Dermis blood vessel endothelial cell (primary cell): ENCODE data around the gene ZNF333. TPM values are rescaled to one million over a fixed set of nuclear protein-coding genes. Genes with fewer than 3 reads are reported as not detected.
"Not testable (repeated sequence)": the region's sequence is repeated elsewhere in the genome, so short reads cannot be mapped to it uniquely, and the experiment has no call there.

ENCODE experiments used
- DNase-seq: peaks from one replicate; pipeline ENCODE4 v3.0.0; 2010
- total RNA-seq: library from RNA; depleted of rRNA; stranded (reverse); fragments of >200 nt; gene quantifications from 2 replicates; pipeline ENCODE4 v1.2.3, GENCODE V29; 2014

ZNF333 gene
- total RNA-seq, 1 donor from 2014 or later, result 16.2 TPM

DNA sequence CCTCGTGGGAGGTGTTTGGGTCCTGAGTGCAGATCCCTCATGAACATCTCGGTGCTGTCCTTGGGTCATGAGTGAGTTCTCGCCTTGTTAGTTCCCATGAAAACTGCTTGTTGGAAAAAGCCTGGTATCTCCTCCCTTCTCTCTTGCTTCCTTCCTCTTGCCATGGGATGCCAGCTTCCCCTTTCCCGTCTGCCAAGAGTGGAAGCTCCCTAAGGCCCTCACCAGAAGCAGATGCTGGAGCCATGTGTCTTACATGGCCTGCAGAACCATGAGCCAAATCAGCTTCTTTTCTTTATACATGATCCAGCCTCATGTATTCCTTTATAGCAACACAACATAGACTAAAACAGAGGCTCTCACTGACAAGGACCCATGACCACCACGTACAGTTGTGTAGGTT is 80.3 kb downstream of the ZNF333 start:
- DNase-seq, result no peak

DNA sequence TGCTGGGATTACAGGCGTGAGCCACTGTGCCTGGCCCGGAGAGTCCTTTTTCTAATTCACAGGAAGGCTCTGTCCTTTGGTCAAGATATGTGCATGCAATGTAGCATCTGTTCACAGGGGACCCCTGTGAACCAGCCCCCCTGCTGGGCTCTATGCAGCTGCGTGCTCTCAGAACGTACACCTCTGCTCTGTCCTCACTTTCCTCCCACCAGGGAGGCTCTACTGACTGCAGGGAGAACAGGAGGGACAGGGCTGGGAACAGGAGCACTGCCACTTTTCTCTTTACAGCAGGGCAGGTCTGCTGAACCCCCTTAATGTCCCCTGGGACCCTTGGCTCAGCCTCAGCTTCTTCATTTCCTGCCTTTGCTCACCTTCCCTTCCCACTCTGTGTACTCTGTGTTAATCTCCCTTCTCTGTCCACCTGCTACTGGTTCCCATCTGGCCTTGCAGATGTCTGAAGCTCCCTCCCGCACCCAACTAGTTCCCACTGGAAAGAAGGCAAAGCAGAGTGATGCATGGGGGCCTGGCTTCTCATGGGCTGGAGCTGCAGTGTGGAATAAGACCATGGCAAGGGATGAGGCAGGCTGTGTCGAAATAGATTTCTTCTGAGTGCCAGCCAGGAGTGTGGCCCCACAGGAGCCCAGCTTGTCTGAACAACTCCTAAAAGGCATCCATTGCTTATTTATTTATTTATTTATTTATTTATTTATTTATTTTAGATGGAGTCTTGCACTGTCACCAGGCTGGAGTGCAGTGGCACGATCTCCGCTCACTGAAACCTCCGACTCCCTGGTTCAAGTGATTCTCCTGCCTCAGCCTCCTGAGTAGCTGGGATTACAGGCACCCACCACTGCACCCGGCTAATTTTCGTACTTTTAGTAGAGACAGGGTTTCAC is 81.3 kb downstream of the ZNF333 start:
- no peak for DNase-seq

DNA sequence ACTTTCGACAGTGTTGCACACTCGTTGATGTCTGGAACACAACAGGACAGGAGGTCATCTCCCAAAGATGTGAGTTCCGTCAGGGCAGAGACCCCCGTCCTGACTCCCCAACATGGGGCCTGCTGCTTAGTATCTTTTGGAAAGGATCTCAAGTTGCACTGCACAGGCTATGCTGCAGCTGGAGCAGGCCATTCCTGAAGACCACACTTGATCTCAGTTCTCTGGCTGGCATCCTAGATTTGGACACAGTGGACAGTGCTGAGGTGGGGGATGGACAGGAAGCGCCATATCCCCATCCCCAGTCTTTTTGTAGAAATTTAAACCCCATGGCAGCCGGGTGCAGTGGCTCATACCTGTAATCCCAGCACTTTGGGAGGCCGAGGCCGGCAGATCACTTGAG is 82.6 kb downstream of the ZNF333 start:
- no peak for DNase-seq

DNA sequence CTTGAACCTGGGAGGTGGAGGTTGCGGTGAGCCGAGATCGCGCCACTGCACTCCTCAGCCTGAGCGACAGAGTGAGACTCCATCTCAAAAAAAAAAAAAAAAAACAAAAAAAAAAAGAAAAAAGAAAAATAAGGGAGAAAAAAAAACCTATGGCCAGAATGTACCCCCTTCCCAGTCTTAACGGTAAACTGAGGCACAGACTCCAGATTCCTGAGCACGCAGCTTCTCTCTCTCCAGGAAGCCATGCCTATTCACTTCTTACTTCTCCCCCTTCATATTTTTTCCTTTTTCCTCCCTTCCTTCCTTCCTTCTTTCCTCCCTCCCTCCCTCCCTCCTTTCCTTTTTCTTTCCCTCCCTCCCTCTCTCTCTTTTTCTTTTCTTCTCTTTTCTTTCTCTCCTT is 83.1 kb downstream of the ZNF333 start:
- no peak for DNase-seq

DNA sequence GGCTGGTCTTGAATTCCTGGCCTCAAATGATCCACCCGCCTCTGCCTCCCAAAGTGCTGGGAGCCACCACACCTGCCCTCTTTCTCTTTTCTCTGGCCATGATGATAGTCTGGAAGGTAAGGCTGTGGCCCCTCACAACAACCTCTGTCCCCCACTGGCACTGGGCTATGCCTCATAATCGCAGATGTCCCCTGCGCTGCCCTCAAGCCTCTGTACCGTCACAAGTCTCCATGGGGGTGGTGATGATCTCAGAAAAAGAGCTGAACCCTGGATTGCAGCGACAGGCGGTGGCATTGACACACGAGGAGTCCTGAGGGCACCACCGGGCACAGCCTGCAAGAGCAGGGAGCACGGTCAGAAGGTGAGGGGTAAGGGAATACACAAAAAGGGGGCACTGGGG is 83.9 kb downstream of the ZNF333 start:
- DNase-seq, result not testable (repeated sequence)

DNA sequence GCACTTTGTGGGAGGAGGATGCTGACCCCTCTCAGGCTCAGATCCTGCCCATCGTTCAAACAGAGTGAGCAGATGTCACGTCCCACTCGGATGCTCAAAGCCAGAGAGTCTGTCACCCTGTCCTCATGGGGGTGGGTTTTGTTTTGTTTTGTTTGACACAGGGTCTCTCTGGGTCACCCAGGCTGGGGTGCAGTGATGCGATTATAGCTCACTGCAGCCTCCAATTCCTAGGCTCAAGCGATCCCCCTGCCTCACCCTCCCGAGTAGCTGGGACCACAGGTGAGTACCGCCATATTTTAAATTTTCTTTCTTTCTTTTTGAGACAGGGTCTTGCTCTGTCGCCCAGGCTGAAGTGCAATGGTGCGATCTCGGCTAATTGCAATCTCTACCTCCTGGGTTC is 84.5 kb downstream of the ZNF333 start:
- DNase-seq, result no peak

DNA sequence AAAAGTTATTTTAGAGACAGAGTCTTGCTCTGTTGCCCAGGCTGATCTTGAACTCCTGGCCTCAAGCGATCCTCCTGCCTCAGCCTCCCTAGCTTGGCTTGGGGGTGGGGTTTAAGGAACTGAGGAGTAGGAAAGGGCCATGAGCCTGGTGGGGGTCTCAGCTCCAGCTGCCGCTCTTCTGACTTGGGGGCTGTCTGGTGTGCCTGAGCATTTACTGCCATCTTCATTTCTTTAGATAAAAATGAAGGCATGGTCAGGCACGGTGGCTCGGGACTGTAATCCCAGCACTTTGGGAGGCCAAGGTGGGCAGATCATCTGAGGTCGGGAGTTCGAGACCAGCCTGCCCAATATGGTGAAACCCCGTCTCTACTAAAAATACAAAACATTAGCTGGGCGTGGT is 85.5 kb downstream of the ZNF333 start:
- not testable (repeated sequence) for DNase-seq

DNA sequence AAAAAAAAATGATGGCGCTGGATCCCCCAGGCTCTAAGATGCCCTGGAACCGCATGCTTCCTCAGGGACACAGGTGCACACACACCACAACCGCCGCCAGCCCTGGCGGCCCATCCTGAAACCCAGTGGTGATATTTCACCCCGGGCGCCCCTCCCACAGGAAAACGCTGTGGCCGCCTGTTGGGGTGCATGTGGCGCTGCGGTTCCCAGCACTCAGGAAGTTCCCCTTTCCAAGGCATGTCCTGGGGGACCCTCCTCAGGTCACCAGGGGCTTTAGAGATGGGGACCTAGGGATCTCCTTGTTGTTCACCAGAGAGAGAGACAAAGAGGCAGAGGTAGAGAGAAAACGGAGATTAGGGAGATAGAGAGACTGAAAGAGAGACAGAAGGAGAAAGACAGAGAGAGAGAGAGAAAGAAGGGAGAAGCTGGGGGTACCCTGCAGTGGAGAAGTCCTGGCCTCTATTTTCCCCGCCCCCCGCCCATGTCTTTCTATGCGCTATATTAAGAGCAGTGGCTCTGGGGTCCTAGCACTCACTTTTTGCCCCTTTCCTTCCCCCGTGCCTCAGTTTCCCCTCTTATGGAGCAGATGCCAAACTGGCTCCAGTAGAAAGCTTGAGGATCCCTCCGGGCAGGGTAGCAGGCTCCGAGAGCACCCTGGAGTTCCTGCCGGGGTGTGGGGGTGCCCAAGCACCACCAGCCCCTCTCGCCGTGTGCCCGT is 86.2 kb downstream of the ZNF333 start:
- no peak for DNase-seq

DNA sequence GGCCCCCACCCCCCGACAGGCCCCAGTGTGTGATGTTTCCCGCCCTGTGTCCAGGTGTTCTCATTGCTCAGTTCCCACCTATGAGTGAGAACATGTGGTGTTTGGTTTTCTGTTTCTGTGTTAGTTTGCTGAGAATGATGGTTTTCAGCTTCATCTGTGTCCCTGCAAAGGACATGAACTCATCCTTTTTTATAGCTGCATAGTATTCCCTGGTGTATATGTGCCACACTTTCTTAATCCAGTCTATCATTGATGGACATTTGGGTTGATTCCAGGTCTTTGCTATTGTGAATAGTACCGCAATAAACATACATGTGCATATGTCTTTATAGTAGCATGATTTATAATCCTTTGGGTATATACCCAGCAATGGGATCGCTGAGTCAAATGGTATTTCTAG is 87.8 kb downstream of the ZNF333 start:
- not testable (repeated sequence) for DNase-seq

DNA sequence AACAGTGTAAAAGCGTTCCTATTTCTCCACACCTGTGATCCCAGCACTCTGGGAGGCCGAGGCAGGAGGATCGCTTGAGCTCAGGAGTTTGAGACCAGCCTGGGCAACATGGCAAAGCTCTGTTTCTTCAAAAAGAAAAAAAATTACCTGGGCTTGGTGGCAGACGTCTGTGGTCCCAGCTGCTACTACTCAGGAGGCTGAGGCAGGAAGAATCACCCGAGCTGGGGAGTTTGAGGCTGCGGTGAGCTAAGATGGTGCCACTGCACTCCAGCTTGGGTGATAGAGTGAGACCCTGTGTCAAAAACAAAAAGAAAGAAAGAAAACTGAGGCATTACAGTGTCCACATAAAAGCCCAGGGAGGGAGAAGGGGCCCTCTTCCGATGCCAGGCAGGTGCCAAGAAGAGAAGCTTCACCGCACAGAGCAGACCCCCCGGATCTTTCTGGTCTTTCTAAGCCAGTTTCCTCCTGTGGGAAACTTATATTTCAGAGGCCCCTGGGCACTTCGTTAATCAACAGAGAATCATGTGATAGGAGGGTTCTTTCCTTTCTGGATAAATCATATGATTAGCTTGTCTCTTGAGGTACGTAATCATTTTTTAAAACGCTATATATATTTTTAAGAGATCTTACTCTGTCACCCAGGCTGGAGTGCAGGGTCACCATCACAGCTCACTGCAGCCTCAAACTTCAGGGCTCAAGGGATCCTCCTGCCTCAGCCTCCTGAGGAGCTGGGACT is 88.4 kb downstream of the ZNF333 start, which contains the start of gene ADGRE2:
Gene ADGRE2 (minus strand): TSS at position 451 of the 736 bp plus-strand sequence. CDS start 1,804 bp downstream, outside the sequence.
- not testable (repeated sequence) for DNase-seq

DNA sequence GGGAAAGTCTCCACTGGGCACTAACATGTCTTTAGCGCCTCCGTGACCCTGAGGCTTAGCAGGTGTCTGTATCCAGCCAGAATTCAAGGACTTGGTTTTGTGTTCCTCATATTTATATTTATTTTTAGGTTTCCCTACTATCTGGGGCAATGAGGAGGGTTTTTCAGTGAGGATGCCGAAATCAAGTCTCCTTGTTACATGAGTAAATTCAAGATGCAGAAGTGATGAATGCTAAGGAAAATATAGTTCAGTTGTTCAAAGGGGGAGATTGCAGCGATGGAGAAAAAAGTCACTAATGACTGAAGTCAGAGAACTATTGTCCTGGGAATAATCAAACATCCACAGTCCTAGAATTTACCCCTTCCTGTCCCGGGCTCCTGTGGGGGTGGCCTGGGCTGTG is 89.3 kb downstream of the ZNF333 start:
- no peak for DNase-seq

DNA sequence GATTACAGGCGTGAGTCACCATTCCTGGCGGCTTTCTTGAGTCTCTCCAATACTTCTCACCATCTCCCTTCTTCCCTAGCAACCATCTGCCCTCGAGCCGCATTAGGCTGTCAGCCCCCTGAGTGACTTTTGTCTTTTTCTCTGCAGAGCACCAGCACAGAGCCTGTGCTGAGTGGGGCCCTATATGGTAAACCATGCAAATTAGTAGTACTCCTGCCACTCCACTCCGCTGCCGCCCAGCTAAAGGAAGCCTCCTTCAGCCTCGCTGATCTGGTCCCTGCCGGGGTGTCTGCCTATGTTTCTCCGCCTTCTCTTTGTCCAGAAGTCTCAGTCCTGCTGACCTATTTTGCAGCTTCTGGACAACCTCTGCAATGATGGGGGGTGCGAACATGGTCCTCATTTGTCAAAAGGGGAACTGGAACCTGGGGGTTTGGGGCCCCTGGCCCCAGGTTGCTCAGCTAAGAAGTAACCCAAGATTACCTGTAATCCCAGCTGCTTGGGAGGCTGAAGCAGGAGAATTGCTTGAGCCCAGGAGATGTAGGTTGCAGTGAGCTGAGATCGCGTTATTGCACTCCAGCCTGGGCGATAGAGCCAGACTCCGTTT is 90.9 kb downstream of the ZNF333 start:
- DNase-seq, result not testable (repeated sequence)

DNA sequence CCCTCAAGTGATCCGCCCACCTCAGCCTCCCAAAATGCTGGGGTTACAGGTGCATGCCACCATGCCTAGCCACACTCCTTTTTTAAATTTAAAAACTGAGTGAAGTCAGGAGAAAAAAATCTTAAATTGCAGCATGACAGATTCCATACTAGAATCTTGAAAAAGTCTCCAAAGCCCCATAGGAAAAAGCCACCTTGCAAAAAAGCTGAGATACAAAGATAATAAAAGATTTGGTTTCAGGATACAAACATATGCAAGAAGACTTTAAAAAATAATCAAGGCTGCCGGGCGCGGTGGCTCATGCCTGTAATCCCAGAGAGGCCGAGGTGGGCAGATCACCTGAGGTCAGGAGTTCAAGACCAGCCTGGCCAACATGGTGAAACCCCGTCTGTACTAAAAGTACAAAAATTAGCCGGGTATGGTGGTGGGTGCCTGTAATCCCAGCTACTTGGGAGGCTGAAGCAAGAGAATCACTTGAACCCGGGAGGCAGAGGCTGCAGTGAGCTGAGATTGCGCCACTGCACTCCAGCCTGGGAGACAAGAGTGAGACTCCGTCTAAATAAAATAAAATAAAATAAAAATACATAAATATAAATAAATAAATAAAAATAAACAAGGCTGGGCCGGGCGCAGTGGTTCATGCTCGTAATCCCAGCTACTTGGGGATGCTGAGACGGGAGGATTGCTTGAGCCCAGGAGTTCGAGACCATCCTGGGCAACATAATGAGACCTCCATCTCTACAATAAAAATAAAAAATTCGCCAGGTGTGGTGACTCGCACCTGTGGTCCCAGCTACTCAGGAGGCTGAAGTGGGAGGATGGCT is 92.1 kb downstream of the ZNF333 start:
- not testable (repeated sequence) for DNase-seq

DNA sequence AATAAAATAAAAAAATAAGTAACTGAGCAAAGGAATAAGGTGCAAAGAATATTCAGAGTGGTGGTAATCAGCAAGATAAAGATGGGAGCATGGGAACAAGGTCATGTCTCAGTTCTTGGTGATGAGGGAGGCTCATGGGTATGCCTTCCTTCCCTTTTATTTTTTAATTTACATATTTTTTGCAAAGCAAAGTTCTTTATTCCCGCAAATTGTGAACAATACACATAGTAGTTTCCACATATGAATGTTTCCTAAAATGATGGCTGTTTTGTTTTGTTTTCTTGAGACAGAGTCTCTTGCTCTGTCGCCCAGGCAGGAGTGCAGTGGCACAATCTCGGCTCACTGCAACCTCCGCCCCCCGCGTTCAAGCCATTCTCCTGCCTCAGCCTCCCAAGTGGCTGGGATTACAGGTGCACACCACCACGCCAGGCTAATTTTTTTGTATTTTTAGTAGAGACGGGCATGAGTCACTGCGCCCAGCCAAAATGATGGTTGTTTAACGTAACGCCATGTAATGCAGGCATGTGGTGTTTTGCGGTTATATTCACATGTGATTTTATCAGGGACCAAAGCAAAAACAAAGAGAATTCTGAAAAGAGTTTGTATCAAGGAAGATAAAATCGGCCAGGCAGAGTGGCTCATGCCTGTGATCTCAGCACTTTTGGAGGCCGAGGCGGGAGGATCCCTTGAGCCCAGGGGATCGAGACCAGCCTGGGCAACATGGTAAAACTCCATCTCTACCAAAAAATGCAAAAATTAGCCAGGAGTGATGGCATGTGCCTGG is 93.0 kb downstream of the ZNF333 start:
- DNase-seq, result no peak

Other genes with a start within 250 kb of the ZNF333 start
- 0.17 and 0.42 TPM in 2 replicates for gene PTGER1, start 214.7 kb upstream of the ZNF333 start, total RNA-seq
- 175 and 182 TPM in 2 replicates for gene GIPC1, start 193.9 kb upstream of the ZNF333 start, total RNA-seq
- 29.5 and 39.5 TPM in 2 replicates for gene DNAJB1, start 171.7 kb upstream of the ZNF333 start, total RNA-seq
- 17.0 and 25.5 TPM in 2 replicates for gene TECR, start 160.5 kb upstream of the ZNF333 start, total RNA-seq
- gene NDUFB7, start 118.0 kb upstream of the ZNF333 start, total RNA-seq, result 199 and 268 TPM in 2 replicates
- not detected in 2 replicates for gene CLEC17A, start 107.0 kb upstream of the ZNF333 start, total RNA-seq
- gene ADGRE3, start 15.2 kb upstream of the ZNF333 start, total RNA-seq, result not detected in 2 replicates
- 0.09 and 0.17 TPM in 2 replicates for gene ADGRE2, start 88.5 kb downstream of the ZNF333 start, total RNA-seq
- gene OR7A5, start 145.1 kb downstream of the ZNF333 start, total RNA-seq, result not detected in 2 replicates
- not detected in 2 replicates for gene OR7C1, start 145.1 kb downstream of the ZNF333 start, total RNA-seq
- not detected in 2 replicates for gene OR7A10, start 158.9 kb downstream of the ZNF333 start, total RNA-seq
- not detected in 2 replicates for gene OR7A17, start 196.1 kb downstream of the ZNF333 start, total RNA-seq